Sigmoid colon (tissue), 7 donors: ENCODE results near the gene CCNL2. TPM values are rescaled to one million over a fixed set of nuclear protein-coding genes. Genes with fewer than 3 reads are reported as not detected.

Source experiments
- DNase-seq: peaks from one replicate; pipeline ENCODE4 v3.0.0-alpha.2; 2019
- H3K27ac ChIP-seq, 4 donors: fragments of 200-600 bp; sonication (generic); one replicate each; pipeline ENCODE4 v1.5.1; 2016 to 2019; ENCODE audit warnings: mild to moderate bottlenecking in 1 of 4
- H3K27me3 ChIP-seq, 3 donors: fragments of 200-600 bp; sonication (generic); one replicate each; pipeline ENCODE4 v1.5.1; 2019; ENCODE audit warnings: mild to moderate bottlenecking in 1 of 3
- H3K36me3 ChIP-seq, 4 donors: fragments of 200-600 bp; sonication (generic); one replicate each; pipeline ENCODE4 v1.5.1; 2016 to 2019
- H3K4me1 ChIP-seq, 4 donors: fragments of 200-600 bp; sonication (generic); one replicate each; pipeline ENCODE4 v1.5.1; 2017 to 2019
- H3K4me3 ChIP-seq, 4 donors: fragments of 200-600 bp; sonication (generic); one replicate each; pipeline ENCODE4 v1.5.1; 2017 to 2019; ENCODE audit warnings: mild to moderate bottlenecking in 2 of 4, moderate library complexity in 1 of 4
- H3K9me3 ChIP-seq, 4 donors: fragments of 200-600 bp in 3 of 4; sonication (generic) in 3 of 4; one replicate each; pipeline versions ENCODE4 v1.5.1 to v1.6.1; 2013 to 2019
- CTCF ChIP-seq, 4 experiments: fragments of 450-650 bp in 3 of 4; fragments of 200-600 bp in 1 of 4; IDR thresholded peaks; one replicate each; pipeline ENCODE4 v1.5.1; 2016 to 2019; ENCODE audit warnings: antibody characterized with exemption in 4 of 4, mild to moderate bottlenecking in 3 of 4, moderate library complexity in 2 of 4
- EP300 ChIP-seq, 4 donors: sonication (generic); formaldehyde crosslinking; IDR thresholded peaks; one replicate each; pipeline ENCODE4 v1.6.1; 2017; ENCODE audit warnings: antibody characterized with exemption in 4 of 4
- POLR2A ChIP-seq, 2 donors: fragments of 450-650 bp; IDR thresholded peaks; one replicate each; pipeline ENCODE4 v1.6.1; 2016; ENCODE audit warnings: antibody characterized with exemption in 2 of 2, mild to moderate bottlenecking in 2 of 2, moderate library complexity in 2 of 2
- POLR2AphosphoS5 ChIP-seq, 4 donors: sonication (generic); formaldehyde crosslinking; IDR thresholded peaks; one replicate each; pipeline ENCODE4 v1.6.1; 2017; ENCODE audit warnings: antibody characterized with exemption in 4 of 4
- WGBS, 2 donors: extraction: QIAGEN DNeasy Blood & Tissue Kit; methylation state at CpG; one replicate each; pipeline ENCODE4 v1.1.7; 2013; 5-methylcytosine and 5-hydroxymethylcytosine counted together
- intact Hi-C: fragments of 100-400 bp; cut with DNase I; formaldehyde crosslinking; loops from one replicate; pipeline ENCODE4 v1.15.1; 2023
- polyA plus RNA-seq, 3 donors: library from polyadenylated mRNA; stranded (reverse); fragments of 200-250 nt; gene quantifications; one replicate each; pipeline ENCODE4 v1.2.3, GENCODE V29; 2013
- total RNA-seq, 4 donors: library from RNA; depleted of rRNA; stranded (reverse); fragments of >200 nt; gene quantifications; one replicate each; pipeline ENCODE4 v1.1.0, GENCODE V29; 2016
- donor health status: healthy with polysubstance abuse.
- donor health status: Bipolar disorder and iron deficiency.
- donor health status: healthy.

The CCNL2 gene
- total and polyA plus RNA-seq, 7 donors: 15.0 to 375 (median 139) TPM

- no peak overlapping the region for H3K27ac ChIP-seq
- intact Hi-C loops: no loop called here
- H3K4me3 ChIP-seq: no peak overlapping the region
- peaks cover 0 to 28% (median 11%) of the 10 kb centered on the region in 4 donors for H3K4me1 ChIP-seq
- H3K36me3 ChIP-seq: peaks cover 52 to 99% (median 77%) of the 10 kb centered on the region in 4 donors
- WGBS, 2 donors: 95 to 97% methylated on average over 4 of the region's 4 CpGs
- no peak for TF ChIP-seq EP300 (IDR thresholded peaks at IDR 0.05)
- TF ChIP-seq CTCF (IDR thresholded peaks at IDR 0.05): no peak
- TF ChIP-seq POLR2AphosphoS5 (IDR thresholded peaks at IDR 0.05): no peak
- no peak for TF ChIP-seq POLR2A (IDR thresholded peaks at IDR 0.05)
- H3K27me3 ChIP-seq: no peaks in the 10 kb centered on the region
- no peaks in the 10 kb centered on the region for H3K9me3 ChIP-seq
- no peak for DNase-seq
Measured at GRCh38 chr1:1393014-1393413, 6.1 kb downstream of the CCNL2 start.

GRCh38 chr1:1391225-1391624 lies 7.9 kb downstream of the CCNL2 start:
- 92 to 93% methylated on average over 12 of the region's 12 CpGs for WGBS, 2 donors
- no peak for DNase-seq
- H3K27me3 ChIP-seq: no peaks in the 10 kb centered on the region
- peaks cover 0 to 14% (median 0%) of the 10 kb centered on the region in 4 donors for H3K4me1 ChIP-seq
- no peak overlapping the region for H3K4me3 ChIP-seq
- no peaks in the 10 kb centered on the region for H3K9me3 ChIP-seq
- no peak for TF ChIP-seq POLR2AphosphoS5 (IDR thresholded peaks at IDR 0.05)
- TF ChIP-seq CTCF (IDR thresholded peaks at IDR 0.05): no peak
- no peak for TF ChIP-seq EP300 (IDR thresholded peaks at IDR 0.05)
- TF ChIP-seq POLR2A (IDR thresholded peaks at IDR 0.05): no peak
- H3K27ac ChIP-seq: no peak overlapping the region
- H3K36me3 ChIP-seq: peaks cover 70 to 100% (median 87%) of the 10 kb centered on the region in 4 donors
- intact Hi-C loops: no loop called here

- TF ChIP-seq EP300 (IDR thresholded peaks at IDR 0.05): no peak
- TF ChIP-seq CTCF (IDR thresholded peaks at IDR 0.05): no peak
- TF ChIP-seq POLR2A (IDR thresholded peaks at IDR 0.05): no peak
- H3K4me3 ChIP-seq: no peak overlapping the region
- intact Hi-C loops: no loop called here
- no peak overlapping the region for H3K27ac ChIP-seq
- no peak for DNase-seq
- WGBS, 2 donors: 92 to 94% methylated on average over 12 of the region's 12 CpGs
- H3K9me3 ChIP-seq: no peaks in the 10 kb centered on the region
- H3K36me3 ChIP-seq: peaks cover 70 to 100% (median 91%) of the 10 kb centered on the region in 4 donors
- no peaks in the 10 kb centered on the region for H3K27me3 ChIP-seq
- peaks cover 0 to 11% (median 0%) of the 10 kb centered on the region in 4 donors for H3K4me1 ChIP-seq
Measured at GRCh38 chr1:1390675-1391074, 8.5 kb downstream of the CCNL2 start.

- Histone ChIP-seq H3K36me3 (peaks cover 63 to 86% (median 69%) of the 10 kb centered on the region in 4 donors), H3K9me3 (no peaks in the 10 kb centered on the region), H3K4me1 (peaks cover 0 to 5% (median 0%) of the 10 kb centered on the region in 4 donors), H3K27me3 (no peaks in the 10 kb centered on the region), H3K27ac (no peak overlapping the region), H3K4me3 (no peak overlapping the region)
- WGBS, 2 donors: 95 to 97% methylated on average over 16 of the region's 16 CpGs
- TF ChIP-seq EP300 (IDR thresholded peaks at IDR 0.05) (no peak), POLR2A (IDR thresholded peaks at IDR 0.05) (no peak), POLR2AphosphoS5 (IDR thresholded peaks at IDR 0.05) (no peak), CTCF (IDR thresholded peaks at IDR 0.05) (no peak)
- intact Hi-C loops: no loop called here
- no peak for DNase-seq
Measured at GRCh38 chr1:1388078-1388472, 11.1 kb downstream of the CCNL2 start.
